ENCODE results near the gene MYO1D.

DNA sequence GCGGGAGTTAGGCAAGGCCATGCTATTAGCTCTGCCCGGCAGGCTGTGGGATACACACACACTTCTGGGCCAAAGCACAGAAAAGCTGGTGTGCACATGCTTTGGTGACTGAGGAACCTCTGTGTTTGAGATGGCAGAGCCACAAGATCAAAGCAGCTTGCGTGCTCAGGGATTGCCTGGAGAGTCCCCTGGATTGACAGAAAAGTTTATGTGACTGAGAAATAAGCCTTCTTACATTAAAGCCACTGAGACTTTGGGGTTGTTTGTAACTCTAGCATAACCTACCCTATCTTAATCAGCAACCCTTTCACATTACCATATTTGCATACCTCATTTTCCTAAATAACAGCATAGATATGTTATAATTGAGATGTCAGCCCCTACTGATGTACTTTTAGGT, 69.3 kb downstream of the MYO1D start:
- TF ChIP-seq CTCF (IDR thresholded peaks at IDR 0.05), result no peak
- TF ChIP-seq POLR2A (IDR thresholded peaks at IDR 0.05), result no peak
